HEK293 (cell line): ENCODE measurements around the gene HMCN2.

Source experiments
- HOXA7 ChIP-seq: sonication (generic); formaldehyde crosslinking; IDR thresholded peaks from 2 replicates; pipeline ENCODE4 v1.8.1; 2022; ENCODE audit warnings: missing genetic modification reagents, borderline replicate concordance
- ZNF23 ChIP-seq: fragments of 450-650 bp; formaldehyde crosslinking; IDR thresholded peaks from 2 replicates; pipeline ENCODE4 v1.5.1; 2016; ENCODE audit warnings: missing biosample characterization, missing genetic modification characterization, borderline replicate concordance
- ZNF571 ChIP-seq: fragments of 450-650 bp; formaldehyde crosslinking; IDR thresholded peaks from 2 replicates; pipeline ENCODE4 v1.5.0; 2017; ENCODE audit warnings: missing biosample characterization, missing genetic modification characterization
- TF ChIP-seq, protein P1 (sequence below): fragments of 450-650 bp; formaldehyde crosslinking; IDR thresholded peaks from 2 replicates; pipeline ENCODE4 v1.5.1; 2016; ENCODE audit warnings: missing biosample characterization, missing genetic modification characterization
- TF ChIP-seq, protein P2 (sequence below): IDR thresholded peaks from 2 replicates; pipeline ENCODE4 v1.6.1; 2011; ENCODE audit warnings: mild to moderate bottlenecking, low read depth, low read length, borderline replicate concordance
- TF ChIP-seq, protein P3 (sequence below): fragments of 450-650 bp; formaldehyde crosslinking; IDR thresholded peaks from 2 replicates; pipeline ENCODE4 v1.5.1; 2016; ENCODE audit warnings: missing biosample characterization, missing genetic modification characterization, borderline replicate concordance
- TF ChIP-seq, protein P4 (sequence below): fragments of 450-650 bp; formaldehyde crosslinking; IDR thresholded peaks from 2 replicates; pipeline ENCODE4 v1.5.1; 2016; ENCODE audit warnings: missing biosample characterization, missing genetic modification characterization

DNA sequence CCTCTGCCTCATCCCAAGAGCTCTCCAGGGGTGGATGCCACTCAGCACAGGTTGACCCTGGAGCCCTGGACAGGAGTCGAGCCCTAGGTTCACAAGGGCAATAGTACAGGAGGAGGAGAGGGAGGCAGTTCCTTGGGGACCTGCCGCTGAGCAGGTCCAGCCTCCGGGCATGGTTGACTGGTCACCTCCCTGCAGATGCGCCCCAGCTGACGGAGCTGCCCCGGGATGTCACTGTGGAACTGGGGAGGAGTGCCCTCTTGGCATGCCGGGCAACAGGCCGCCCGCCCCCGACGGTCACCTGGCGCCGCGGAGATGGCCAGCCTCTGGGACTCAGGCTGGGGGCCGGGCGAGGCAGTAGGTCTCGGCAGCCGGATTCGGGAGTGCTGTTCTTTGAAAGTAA lies 53.7 kb downstream of the HMCN2 start:
- TF ChIP-seq ZNF23 = no peak
- TF ChIP-seq, protein P1, sequence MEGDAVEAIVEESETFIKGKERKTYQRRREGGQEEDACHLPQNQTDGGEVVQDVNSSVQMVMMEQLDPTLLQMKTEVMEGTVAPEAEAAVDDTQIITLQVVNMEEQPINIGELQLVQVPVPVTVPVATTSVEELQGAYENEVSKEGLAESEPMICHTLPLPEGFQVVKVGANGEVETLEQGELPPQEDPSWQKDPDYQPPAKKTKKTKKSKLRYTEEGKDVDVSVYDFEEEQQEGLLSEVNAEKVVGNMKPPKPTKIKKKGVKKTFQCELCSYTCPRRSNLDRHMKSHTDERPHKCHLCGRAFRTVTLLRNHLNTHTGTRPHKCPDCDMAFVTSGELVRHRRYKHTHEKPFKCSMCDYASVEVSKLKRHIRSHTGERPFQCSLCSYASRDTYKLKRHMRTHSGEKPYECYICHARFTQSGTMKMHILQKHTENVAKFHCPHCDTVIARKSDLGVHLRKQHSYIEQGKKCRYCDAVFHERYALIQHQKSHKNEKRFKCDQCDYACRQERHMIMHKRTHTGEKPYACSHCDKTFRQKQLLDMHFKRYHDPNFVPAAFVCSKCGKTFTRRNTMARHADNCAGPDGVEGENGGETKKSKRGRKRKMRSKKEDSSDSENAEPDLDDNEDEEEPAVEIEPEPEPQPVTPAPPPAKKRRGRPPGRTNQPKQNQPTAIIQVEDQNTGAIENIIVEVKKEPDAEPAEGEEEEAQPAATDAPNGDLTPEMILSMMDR = no peak
- no peak for TF ChIP-seq ZNF571 (tag by site-specific recombination)
- TF ChIP-seq, protein P2, sequence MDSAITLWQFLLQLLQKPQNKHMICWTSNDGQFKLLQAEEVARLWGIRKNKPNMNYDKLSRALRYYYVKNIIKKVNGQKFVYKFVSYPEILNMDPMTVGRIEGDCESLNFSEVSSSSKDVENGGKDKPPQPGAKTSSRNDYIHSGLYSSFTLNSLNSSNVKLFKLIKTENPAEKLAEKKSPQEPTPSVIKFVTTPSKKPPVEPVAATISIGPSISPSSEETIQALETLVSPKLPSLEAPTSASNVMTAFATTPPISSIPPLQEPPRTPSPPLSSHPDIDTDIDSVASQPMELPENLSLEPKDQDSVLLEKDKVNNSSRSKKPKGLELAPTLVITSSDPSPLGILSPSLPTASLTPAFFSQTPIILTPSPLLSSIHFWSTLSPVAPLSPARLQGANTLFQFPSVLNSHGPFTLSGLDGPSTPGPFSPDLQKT = no peak
- TF ChIP-seq, protein P3, sequence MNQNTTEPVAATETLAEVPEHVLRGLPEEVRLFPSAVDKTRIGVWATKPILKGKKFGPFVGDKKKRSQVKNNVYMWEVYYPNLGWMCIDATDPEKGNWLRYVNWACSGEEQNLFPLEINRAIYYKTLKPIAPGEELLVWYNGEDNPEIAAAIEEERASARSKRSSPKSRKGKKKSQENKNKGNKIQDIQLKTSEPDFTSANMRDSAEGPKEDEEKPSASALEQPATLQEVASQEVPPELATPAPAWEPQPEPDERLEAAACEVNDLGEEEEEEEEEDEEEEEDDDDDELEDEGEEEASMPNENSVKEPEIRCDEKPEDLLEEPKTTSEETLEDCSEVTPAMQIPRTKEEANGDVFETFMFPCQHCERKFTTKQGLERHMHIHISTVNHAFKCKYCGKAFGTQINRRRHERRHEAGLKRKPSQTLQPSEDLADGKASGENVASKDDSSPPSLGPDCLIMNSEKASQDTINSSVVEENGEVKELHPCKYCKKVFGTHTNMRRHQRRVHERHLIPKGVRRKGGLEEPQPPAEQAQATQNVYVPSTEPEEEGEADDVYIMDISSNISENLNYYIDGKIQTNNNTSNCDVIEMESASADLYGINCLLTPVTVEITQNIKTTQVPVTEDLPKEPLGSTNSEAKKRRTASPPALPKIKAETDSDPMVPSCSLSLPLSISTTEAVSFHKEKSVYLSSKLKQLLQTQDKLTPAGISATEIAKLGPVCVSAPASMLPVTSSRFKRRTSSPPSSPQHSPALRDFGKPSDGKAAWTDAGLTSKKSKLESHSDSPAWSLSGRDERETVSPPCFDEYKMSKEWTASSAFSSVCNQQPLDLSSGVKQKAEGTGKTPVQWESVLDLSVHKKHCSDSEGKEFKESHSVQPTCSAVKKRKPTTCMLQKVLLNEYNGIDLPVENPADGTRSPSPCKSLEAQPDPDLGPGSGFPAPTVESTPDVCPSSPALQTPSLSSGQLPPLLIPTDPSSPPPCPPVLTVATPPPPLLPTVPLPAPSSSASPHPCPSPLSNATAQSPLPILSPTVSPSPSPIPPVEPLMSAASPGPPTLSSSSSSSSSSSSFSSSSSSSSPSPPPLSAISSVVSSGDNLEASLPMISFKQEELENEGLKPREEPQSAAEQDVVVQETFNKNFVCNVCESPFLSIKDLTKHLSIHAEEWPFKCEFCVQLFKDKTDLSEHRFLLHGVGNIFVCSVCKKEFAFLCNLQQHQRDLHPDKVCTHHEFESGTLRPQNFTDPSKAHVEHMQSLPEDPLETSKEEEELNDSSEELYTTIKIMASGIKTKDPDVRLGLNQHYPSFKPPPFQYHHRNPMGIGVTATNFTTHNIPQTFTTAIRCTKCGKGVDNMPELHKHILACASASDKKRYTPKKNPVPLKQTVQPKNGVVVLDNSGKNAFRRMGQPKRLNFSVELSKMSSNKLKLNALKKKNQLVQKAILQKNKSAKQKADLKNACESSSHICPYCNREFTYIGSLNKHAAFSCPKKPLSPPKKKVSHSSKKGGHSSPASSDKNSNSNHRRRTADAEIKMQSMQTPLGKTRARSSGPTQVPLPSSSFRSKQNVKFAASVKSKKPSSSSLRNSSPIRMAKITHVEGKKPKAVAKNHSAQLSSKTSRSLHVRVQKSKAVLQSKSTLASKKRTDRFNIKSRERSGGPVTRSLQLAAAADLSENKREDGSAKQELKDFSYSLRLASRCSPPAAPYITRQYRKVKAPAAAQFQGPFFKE (tag by site-specific recombination) = no peak
- TF ChIP-seq, protein P4, sequence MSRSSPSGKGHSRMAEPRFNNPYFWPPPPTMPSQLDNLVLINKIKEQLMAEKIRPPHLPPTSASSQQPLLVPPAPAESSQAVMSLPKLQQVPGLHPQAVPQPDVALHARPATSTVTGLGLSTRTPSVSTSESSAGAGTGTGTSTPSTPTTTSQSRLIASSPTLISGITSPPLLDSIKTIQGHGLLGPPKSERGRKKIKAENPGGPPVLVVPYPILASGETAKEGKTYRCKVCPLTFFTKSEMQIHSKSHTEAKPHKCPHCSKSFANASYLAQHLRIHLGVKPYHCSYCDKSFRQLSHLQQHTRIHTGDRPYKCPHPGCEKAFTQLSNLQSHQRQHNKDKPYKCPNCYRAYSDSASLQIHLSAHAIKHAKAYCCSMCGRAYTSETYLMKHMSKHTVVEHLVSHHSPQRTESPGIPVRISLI = no peak
- TF ChIP-seq HOXA7 = no peak
